Mucosa of rectum (tissue), 2 donors: Measurements from ENCODE around the gene DGKB.

Experiments used
- H3K27ac ChIP-seq, 2 donors: one replicate each; pipeline ENCODE4 v1.7.0; 2013; ENCODE audit warnings: inconsistent platforms in 2 of 2, low read depth in 2 of 2, low read length in 2 of 2
- H3K27me3 ChIP-seq, 2 donors: one replicate each; pipeline ENCODE4 v1.7.0; 2013; ENCODE audit warnings: low read length in 2 of 2; ENCODE audit not compliant: control insufficient read depth in 2 of 2, insufficient read depth in 2 of 2
- H3K36me3 ChIP-seq, 2 donors: one replicate each; pipeline ENCODE4 v1.7.0; 2013; ENCODE audit warnings: low read length in 2 of 2; ENCODE audit not compliant: control insufficient read depth in 2 of 2, insufficient read depth in 2 of 2
- H3K4me1 ChIP-seq, 2 donors: one replicate each; pipeline ENCODE4 v1.7.0; 2013; ENCODE audit warnings: low read length in 2 of 2, mild to moderate bottlenecking in 1 of 2; ENCODE audit not compliant: control insufficient read depth in 2 of 2, insufficient read depth in 2 of 2
- H3K4me3 ChIP-seq, 2 donors: one replicate each; pipeline ENCODE4 v1.7.0; 2013; ENCODE audit warnings: low read length in 2 of 2
- H3K9ac ChIP-seq, 2 donors: one replicate each; pipeline ENCODE4 v1.7.0; 2013; ENCODE audit warnings: low read length in 2 of 2, low read depth in 1 of 2, mild to moderate bottlenecking in 1 of 2
- H3K9me3 ChIP-seq, 2 donors: one replicate each; pipeline ENCODE4 v1.7.0; 2013; ENCODE audit warnings: low read length in 2 of 2; ENCODE audit not compliant: control insufficient read depth in 2 of 2
- donor health status: healthy.
- donor health status: Normal muscosa, but diverticular disease.

DGKB gene

GRCh38 chr7:14398526-14398925 is 504.0 kb downstream of the DGKB start:
- Histone ChIP-seq H3K4me3 (no peak overlapping the region), H3K36me3 (no peaks in the 10 kb centered on the region), H3K27ac (no peak overlapping the region), H3K4me1 (no peaks in the 10 kb centered on the region), H3K27me3 (no peaks in the 10 kb centered on the region), H3K9ac (no peak overlapping the region), H3K9me3 (no peaks in the 10 kb centered on the region)

- Histone ChIP-seq H3K27ac (no peak overlapping the region), H3K9ac (no peak overlapping the region), H3K4me1 (no peaks in the 10 kb centered on the region), H3K4me3 (no peak overlapping the region), H3K27me3 (no peaks in the 10 kb centered on the region), H3K9me3 (no peaks in the 10 kb centered on the region), H3K36me3 (no peaks in the 10 kb centered on the region)
Observed at GRCh38 chr7:14395860-14396259, 506.7 kb downstream of the DGKB start.

- no peak overlapping the region for H3K4me3 ChIP-seq
- H3K9me3 ChIP-seq: no peaks in the 10 kb centered on the region
- H3K27me3 ChIP-seq: no peaks in the 10 kb centered on the region
- H3K9ac ChIP-seq: no peak overlapping the region
- H3K27ac ChIP-seq: no peak overlapping the region
- H3K36me3 ChIP-seq: no peaks in the 10 kb centered on the region
- no peaks in the 10 kb centered on the region for H3K4me1 ChIP-seq
Observed at GRCh38 chr7:14394786-14395185, 507.8 kb downstream of the DGKB start.

- Histone ChIP-seq H3K27ac (no peak overlapping the region), H3K9ac (no peak overlapping the region)
Observed at GRCh38 chr7:14389595-14389994, 513.0 kb downstream of the DGKB start.

GRCh38 chr7:14389181-14389591 is 513.4 kb downstream of the DGKB start:
- Histone ChIP-seq H3K4me3 (no peak overlapping the region), H3K9me3 (no peaks in the 10 kb centered on the region), H3K36me3 (no peaks in the 10 kb centered on the region), H3K27ac (no peak overlapping the region), H3K9ac (no peak overlapping the region), H3K27me3 (no peaks in the 10 kb centered on the region), H3K4me1 (no peaks in the 10 kb centered on the region)

More at GRCh38 chr7:14389595-14389994, 513.0 kb downstream of the DGKB start:
- Histone ChIP-seq H3K4me1 (no peaks in the 10 kb centered on the region), H3K9me3 (no peaks in the 10 kb centered on the region), H3K36me3 (no peaks in the 10 kb centered on the region), H3K4me3 (no peak overlapping the region), H3K27me3 (no peaks in the 10 kb centered on the region)

GRCh38 chr7:14385074-14385473 is 517.5 kb downstream of the DGKB start:
- Histone ChIP-seq H3K9ac (no peak overlapping the region), H3K27me3 (no peaks in the 10 kb centered on the region), H3K9me3 (no peaks in the 10 kb centered on the region), H3K4me1 (no peaks in the 10 kb centered on the region), H3K27ac (no peak overlapping the region), H3K36me3 (no peaks in the 10 kb centered on the region), H3K4me3 (no peak overlapping the region)

GRCh38 chr7:14381936-14382335 is 520.6 kb downstream of the DGKB start:
- Histone ChIP-seq H3K4me3 (no peak overlapping the region), H3K9ac (no peak overlapping the region), H3K4me1 (no peaks in the 10 kb centered on the region), H3K36me3 (no peaks in the 10 kb centered on the region), H3K27ac (no peak overlapping the region), H3K27me3 (no peaks in the 10 kb centered on the region), H3K9me3 (no peaks in the 10 kb centered on the region)

GRCh38 chr7:14381306-14381705 is 521.2 kb downstream of the DGKB start:
- Histone ChIP-seq H3K36me3 (no peaks in the 10 kb centered on the region), H3K4me3 (no peak overlapping the region), H3K9ac (no peak overlapping the region), H3K27me3 (no peaks in the 10 kb centered on the region), H3K4me1 (no peaks in the 10 kb centered on the region), H3K9me3 (no peaks in the 10 kb centered on the region), H3K27ac (no peak overlapping the region)

GRCh38 chr7:14380881-14381280 is 521.7 kb downstream of the DGKB start:
- Histone ChIP-seq H3K36me3 (no peaks in the 10 kb centered on the region), H3K4me1 (no peaks in the 10 kb centered on the region), H3K9ac (no peak overlapping the region), H3K4me3 (no peak overlapping the region), H3K9me3 (no peaks in the 10 kb centered on the region), H3K27me3 (no peaks in the 10 kb centered on the region), H3K27ac (no peak overlapping the region)

GRCh38 chr7:14377646-14378266 is 524.8 kb downstream of the DGKB start:
- H3K9ac ChIP-seq: no peak overlapping the region

GRCh38 chr7:14376711-14377110 is 525.8 kb downstream of the DGKB start:
- H3K36me3 ChIP-seq: no peaks in the 10 kb centered on the region
- no peaks in the 10 kb centered on the region for H3K4me1 ChIP-seq
- no peaks in the 10 kb centered on the region for H3K9me3 ChIP-seq
- H3K27me3 ChIP-seq: no peaks in the 10 kb centered on the region
- H3K9ac ChIP-seq: no peak overlapping the region
- H3K27ac ChIP-seq: no peak overlapping the region
- no peak overlapping the region for H3K4me3 ChIP-seq

More at GRCh38 chr7:14377646-14378266, 524.8 kb downstream of the DGKB start:
- no peaks in the 10 kb centered on the region for H3K27me3 ChIP-seq
- no peak overlapping the region for H3K4me3 ChIP-seq
- no peak overlapping the region for H3K27ac ChIP-seq
- no peaks in the 10 kb centered on the region for H3K4me1 ChIP-seq
- no peaks in the 10 kb centered on the region for H3K36me3 ChIP-seq
- H3K9me3 ChIP-seq: no peaks in the 10 kb centered on the region
